B cell (primary cell): Measurements from ENCODE around the gene PCDHA6. TPM values are rescaled to one million over a fixed set of nuclear protein-coding genes. Genes with fewer than 3 reads are reported as not detected.

Experiments used
- ATAC-seq: fragments of 200-7000 bp; cut with Tn5 transposase; one replicate; pipeline ENCODE4 v1.10.0; 2021; ENCODE audit warnings: low read depth, mild to moderate bottlenecking, moderate number of reproducible peaks, moderate library complexity
- CTCF ChIA-PET: fragments of 350-600 bp; sonication (Branson Sonifier 250); formaldehyde crosslinking; loops from one replicate; lab custom pipeline; 2021; ENCODE audit warnings: antibody characterized with exemption, inconsistent platforms; lab: Charles Lee
- POLR2A ChIA-PET: fragments of 350-600 bp; sonication (Branson Sonifier 250); formaldehyde crosslinking; loops from one replicate; lab custom pipeline; 2021; ENCODE audit warnings: antibody characterized with exemption; lab: Charles Lee
- DNase-seq: peaks from one replicate; pipeline ENCODE4 v3.0.0; 2013
- H2AFZ ChIP-seq: 2 replicates; pipeline ENCODE4 v1.6.1; 2012; ENCODE audit warnings: mild to moderate bottlenecking, low read depth, low read length; ENCODE audit not compliant: insufficient read depth, poor library complexity, severe bottlenecking
- H3K27ac ChIP-seq, 2 donors: 1 replicate in 1 of 2; 2 replicates in 1 of 2; pipeline ENCODE4 v1.5.1; 2012 to 2013; ENCODE audit warnings: low read length in 2 of 2, mild to moderate bottlenecking in 2 of 2, moderate library complexity in 1 of 2
- H3K27me3 ChIP-seq, 4 experiments: fragments of 200-600 bp in 1 of 4; sonication (generic) in 1 of 4; replicated peaks in 1 of 4; 1 replicate in 2 of 4; 2 replicates in 2 of 4; pipeline versions ENCODE4 v1.6.1 to v1.7.0; 2013 to 2016; ENCODE audit warnings: low read length in 3 of 4, mild to moderate bottlenecking in 2 of 4, mixed read lengths in 1 of 4, moderate library complexity in 1 of 4; ENCODE audit not compliant: insufficient read depth in 4 of 4, control insufficient read depth in 3 of 4; ENCODE audit errors: control extremely low read depth in 1 of 4
- H3K36me3 ChIP-seq, 2 experiments: replicated peaks in 1 of 2; 1 replicate in 1 of 2; 2 replicates in 1 of 2; pipeline versions ENCODE4 v1.6.1 to v1.7.1; 2013; ENCODE audit warnings: low read length in 1 of 2; ENCODE audit not compliant: insufficient read depth in 2 of 2, control insufficient read depth in 1 of 2; ENCODE audit errors: control extremely low read depth in 1 of 2, extremely low read depth in 1 of 2
- H3K4me1 ChIP-seq, 2 donors: fragments of 200-600 bp in 1 of 2; sonication (generic) in 1 of 2; 1 replicate in 1 of 2; 2 replicates in 1 of 2; pipeline versions ENCODE4 v1.5.1 to v1.6.1; 2013 to 2017; ENCODE audit warnings: low read length in 2 of 2; ENCODE audit not compliant: control insufficient read depth in 2 of 2, insufficient read depth in 2 of 2
- H3K4me2 ChIP-seq: replicated peaks from 2 replicates; pipeline ENCODE3; 2012; ENCODE audit warnings: mild to moderate bottlenecking, low read depth, low read length; ENCODE audit not compliant: poor library complexity, severe bottlenecking
- H3K4me3 ChIP-seq, 5 experiments: fragments of 200-600 bp in 1 of 5; sonication (generic) in 1 of 5; 1 replicate in 3 of 5; 2 replicates in 2 of 5; pipeline versions ENCODE4 v1.5.1 to v1.7.0; 2011 to 2016; ENCODE audit warnings: low read length in 4 of 5, mild to moderate bottlenecking in 4 of 5, low read depth in 2 of 5, control low read depth in 1 of 5, moderate library complexity in 1 of 5; ENCODE audit not compliant: insufficient read depth in 1 of 5; ENCODE audit errors: control extremely low read depth in 1 of 5, extremely low read depth in 1 of 5
- H3K79me2 ChIP-seq: fragments of 200-600 bp; sonication (generic); one replicate; pipeline ENCODE4 v1.6.0; 2016; ENCODE audit warnings: low read length; ENCODE audit not compliant: control insufficient read depth, insufficient read depth
- H3K9ac ChIP-seq: fragments of 200-600 bp; sonication (generic); 2 replicates; pipeline ENCODE4 v1.6.1; 2017; ENCODE audit warnings: mild to moderate bottlenecking, low read length, moderate library complexity
- H3K9me3 ChIP-seq, 3 donors: one replicate each; pipeline versions ENCODE4 v1.6.1 to v1.7.1; 2013; ENCODE audit warnings: low read length in 2 of 3; ENCODE audit not compliant: control insufficient read depth in 2 of 3, insufficient read depth in 1 of 3; ENCODE audit errors: control extremely low read depth in 1 of 3
- H4K20me1 ChIP-seq: 2 replicates; pipeline ENCODE4 v1.6.0; 2012; ENCODE audit warnings: mild to moderate bottlenecking, low read length; ENCODE audit not compliant: insufficient read depth, control insufficient read depth, poor library complexity, severe bottlenecking
- H3K27ac Mint-ChIP-seq: one replicate; pipeline ENCODE4 v1.8.0; 2021; ENCODE audit warnings: mixed read lengths
- H3K27me3 Mint-ChIP-seq: one replicate; pipeline ENCODE4 v1.8.0; 2021; ENCODE audit warnings: mixed read lengths
- H3K4me1 Mint-ChIP-seq: one replicate; pipeline ENCODE4 v1.8.0; 2021; ENCODE audit warnings: mixed read lengths
- H3K4me3 Mint-ChIP-seq: one replicate; pipeline ENCODE4 v1.8.0; 2021; ENCODE audit warnings: mixed read lengths
- H3K9me3 Mint-ChIP-seq: one replicate; pipeline ENCODE4 v1.8.0; 2022; ENCODE audit warnings: mixed read lengths; ENCODE audit not compliant: insufficient read depth
- CTCF ChIP-seq: fragments of 200-600 bp; IDR thresholded peaks from one replicate; pipeline ENCODE4 v1.8.0; 2022; ENCODE audit warnings: antibody characterized with exemption, mild to moderate bottlenecking
- EZH2 ChIP-seq: IDR thresholded peaks from 2 replicates; pipeline ENCODE4 v1.6.1; 2012; ENCODE audit warnings: borderline replicate concordance, low read depth, mild to moderate bottlenecking, moderate library complexity, low read length; ENCODE audit not compliant: insufficient read depth, poor library complexity, severe bottlenecking
- WGBS: methylation state at CpG from one replicate; pipeline ENCODE4 v1.1.5; 2013; ENCODE audit warnings: missing lambda C conversion rate; ENCODE audit not compliant: insufficient coverage; 5-methylcytosine and 5-hydroxymethylcytosine counted together
- intact Hi-C: fragments of 100-400 bp; cut with micrococcal nuclease; formaldehyde crosslinking; loops from one replicate; pipeline ENCODE4 v1.10.0; 2022
- polyA plus RNA-seq: library from polyadenylated mRNA; depleted of rRNA; stranded (reverse); fragments of >200 nt; gene quantifications from 2 replicates; pipeline ENCODE4 v1.2.3, GENCODE V29; 2012
- total RNA-seq, 2 donors: library from RNA; stranded (reverse); fragments of 120-200 nt in 1 of 2; gene quantifications; 1 replicate in 1 of 2; 2 replicates in 1 of 2; pipeline versions ENCODE4 v1.2.3 to v1.2.4, GENCODE V29; 2013 to 2022

PCDHA6 gene
- total and polyA plus RNA-seq, 2 donors (not counting 1 experiment from before 2014, with no cell fraction given), result not detected

- peaks cover 8% of the 10 kb centered on the region for H3K9me3 Mint-ChIP-seq
- H3K27me3 Mint-ChIP-seq, result peaks cover 32% of the 10 kb centered on the region
- Histone ChIP-seq H3K4me3 (no peak overlapping the region), H3K79me2 (no peaks in the 10 kb centered on the region), H3K4me2 (no peak overlapping the region), H4K20me1 (no peaks in the 10 kb centered on the region), H3K27me3 (peaks cover 0 to 20% (median 12%) of the 10 kb centered on the region in 4 experiments), H3K27ac (no peak overlapping the region), H3K36me3 (no peaks in the 10 kb centered on the region), H3K9ac (no peak overlapping the region), H2AFZ (no peak overlapping the region), H3K9me3 (peaks cover 3 to 27% (median 11%) of the 10 kb centered on the region in 3 donors), H3K4me1 (no peaks in the 10 kb centered on the region)
- H3K4me1 Mint-ChIP-seq, result no peaks in the 10 kb centered on the region
- no peak for TF ChIP-seq CTCF
- TF ChIP-seq EZH2, result no peak
- ATAC-seq, result no peak
- no peak for DNase-seq
- POLR2A ChIA-PET, result no interaction called here
- CTCF ChIA-PET, result no interaction called here
- H3K4me3 Mint-ChIP-seq, result no peak overlapping the region
- no peak overlapping the region for H3K27ac Mint-ChIP-seq
- 54% methylated on average over 37 of the region's 37 CpGs for WGBS
- intact Hi-C loops, result no loop called here
Measured at GRCh38 chr5:140877262-140877581, 49.5 kb downstream of the PCDHA6 start.

Other genes starting within 250 kb of the PCDHA6 start
- 0.97 and 1.8 TPM in 2 replicates for gene CD14, start 194.8 kb upstream of the PCDHA6 start, total RNA-seq
- gene CD14, start 194.8 kb upstream of the PCDHA6 start, polyA plus RNA-seq, result 4.3 and 11.4 TPM in 2 replicates
- gene TMCO6, start 188.5 kb upstream of the PCDHA6 start, total RNA-seq, result 33.3 and 36.2 TPM in 2 replicates
- gene TMCO6, start 188.5 kb upstream of the PCDHA6 start, polyA plus RNA-seq, result 70.4 and 78.3 TPM in 2 replicates
- gene NDUFA2, start 180.3 kb upstream of the PCDHA6 start, total RNA-seq, result 40.7 and 41.9 TPM in 2 replicates
- 45.3 and 65.9 TPM in 2 replicates for gene NDUFA2, start 180.3 kb upstream of the PCDHA6 start, polyA plus RNA-seq
- 108 and 110 TPM in 2 replicates for gene IK, start 180.1 kb upstream of the PCDHA6 start, total RNA-seq
- 54.0 and 91.0 TPM in 2 replicates for gene IK, start 180.1 kb upstream of the PCDHA6 start, polyA plus RNA-seq
- 44.7 and 46.2 TPM in 2 replicates for gene WDR55, start 163.1 kb upstream of the PCDHA6 start, total RNA-seq
- gene WDR55, start 163.1 kb upstream of the PCDHA6 start, polyA plus RNA-seq, result 43.4 and 55.9 TPM in 2 replicates
- gene DND1, start 154.4 kb upstream of the PCDHA6 start, total RNA-seq, result 2.5 and 3.0 TPM in 2 replicates
- gene DND1, start 154.4 kb upstream of the PCDHA6 start, polyA plus RNA-seq, result 3.6 and 4.3 TPM in 2 replicates
- 60.5 and 65.6 TPM in 2 replicates for gene HARS1, start 136.6 kb upstream of the PCDHA6 start, total RNA-seq
- gene HARS1, start 136.6 kb upstream of the PCDHA6 start, polyA plus RNA-seq, result 32.6 and 46.1 TPM in 2 replicates
- 65.1 and 68.0 TPM in 2 replicates for gene HARS2, start 136.5 kb upstream of the PCDHA6 start, total RNA-seq
- gene HARS2, start 136.5 kb upstream of the PCDHA6 start, polyA plus RNA-seq, result 27.3 and 38.0 TPM in 2 replicates
- 55.7 and 55.8 TPM in 2 replicates for gene ZMAT2, start 127.5 kb upstream of the PCDHA6 start, total RNA-seq
- 11.2 and 18.3 TPM in 2 replicates for gene ZMAT2, start 127.5 kb upstream of the PCDHA6 start, polyA plus RNA-seq
- not detected in 2 replicates for gene PCDHA1, start 41.8 kb upstream of the PCDHA6 start, total RNA-seq
- not detected in 2 replicates for gene PCDHA1, start 41.8 kb upstream of the PCDHA6 start, polyA plus RNA-seq
- gene PCDHA2, start 33.1 kb upstream of the PCDHA6 start, total RNA-seq, result not detected in 2 replicates
- not detected in 2 replicates for gene PCDHA2, start 33.1 kb upstream of the PCDHA6 start, polyA plus RNA-seq
- not detected in 2 replicates for gene PCDHA3, start 26.9 kb upstream of the PCDHA6 start, total RNA-seq
- not detected in 2 replicates for gene PCDHA3, start 26.9 kb upstream of the PCDHA6 start, polyA plus RNA-seq
- not detected in 2 replicates for gene PCDHA4, start 20.9 kb upstream of the PCDHA6 start, total RNA-seq
- not detected in 2 replicates for gene PCDHA4, start 20.9 kb upstream of the PCDHA6 start, polyA plus RNA-seq
- not detected in 2 replicates for gene PCDHA5, start 6.3 kb upstream of the PCDHA6 start, total RNA-seq
- not detected in 2 replicates for gene PCDHA5, start 6.3 kb upstream of the PCDHA6 start, polyA plus RNA-seq
- gene PCDHA7, start 6.3 kb downstream of the PCDHA6 start, total RNA-seq, result not detected in 2 replicates
- gene PCDHA7, start 6.3 kb downstream of the PCDHA6 start, polyA plus RNA-seq, result 0.03 TPM in 1 of 2 replicates, not detected in the other
- not detected in 2 replicates for gene PCDHA8, start 13.2 kb downstream of the PCDHA6 start, total RNA-seq
- gene PCDHA8, start 13.2 kb downstream of the PCDHA6 start, polyA plus RNA-seq, result not detected in 2 replicates
- not detected in 2 replicates for gene PCDHA9, start 20.4 kb downstream of the PCDHA6 start, total RNA-seq
- gene PCDHA9, start 20.4 kb downstream of the PCDHA6 start, polyA plus RNA-seq, result not detected in 2 replicates
- not detected in 2 replicates for gene PCDHA10, start 27.9 kb downstream of the PCDHA6 start, total RNA-seq
- not detected in 2 replicates for gene PCDHA10, start 27.9 kb downstream of the PCDHA6 start, polyA plus RNA-seq
- gene PCDHA11, start 41.0 kb downstream of the PCDHA6 start, total RNA-seq, result not detected in 2 replicates
- gene PCDHA11, start 41.0 kb downstream of the PCDHA6 start, polyA plus RNA-seq, result not detected in 2 replicates
- not detected in 2 replicates for gene PCDHA12, start 47.3 kb downstream of the PCDHA6 start, total RNA-seq
- gene PCDHA12, start 47.3 kb downstream of the PCDHA6 start, polyA plus RNA-seq, result not detected in 2 replicates
- gene PCDHA13, start 54.2 kb downstream of the PCDHA6 start, total RNA-seq, result not detected in 2 replicates
- not detected in 2 replicates for gene PCDHA13, start 54.2 kb downstream of the PCDHA6 start, polyA plus RNA-seq
- not detected in 2 replicates for gene PCDHAC1, start 98.3 kb downstream of the PCDHA6 start, total RNA-seq
- gene PCDHAC1, start 98.3 kb downstream of the PCDHA6 start, polyA plus RNA-seq, result not detected in 2 replicates
- not detected in 2 replicates for gene PCDHAC2, start 138.5 kb downstream of the PCDHA6 start, total RNA-seq
- not detected in 2 replicates for gene PCDHAC2, start 138.5 kb downstream of the PCDHA6 start, polyA plus RNA-seq
- gene PCDHB1, start 223.4 kb downstream of the PCDHA6 start, total RNA-seq, result not detected in 2 replicates
- not detected in 2 replicates for gene PCDHB1, start 223.4 kb downstream of the PCDHA6 start, polyA plus RNA-seq